ENCODE data around the gene LRRC19. TPM values are rescaled to one million over a fixed set of nuclear protein-coding genes. Genes with fewer than 3 reads are reported as not detected.

Gene LRRC19
- total RNA-seq, 2 experiments from 2014 or later, result not detected

DNA sequence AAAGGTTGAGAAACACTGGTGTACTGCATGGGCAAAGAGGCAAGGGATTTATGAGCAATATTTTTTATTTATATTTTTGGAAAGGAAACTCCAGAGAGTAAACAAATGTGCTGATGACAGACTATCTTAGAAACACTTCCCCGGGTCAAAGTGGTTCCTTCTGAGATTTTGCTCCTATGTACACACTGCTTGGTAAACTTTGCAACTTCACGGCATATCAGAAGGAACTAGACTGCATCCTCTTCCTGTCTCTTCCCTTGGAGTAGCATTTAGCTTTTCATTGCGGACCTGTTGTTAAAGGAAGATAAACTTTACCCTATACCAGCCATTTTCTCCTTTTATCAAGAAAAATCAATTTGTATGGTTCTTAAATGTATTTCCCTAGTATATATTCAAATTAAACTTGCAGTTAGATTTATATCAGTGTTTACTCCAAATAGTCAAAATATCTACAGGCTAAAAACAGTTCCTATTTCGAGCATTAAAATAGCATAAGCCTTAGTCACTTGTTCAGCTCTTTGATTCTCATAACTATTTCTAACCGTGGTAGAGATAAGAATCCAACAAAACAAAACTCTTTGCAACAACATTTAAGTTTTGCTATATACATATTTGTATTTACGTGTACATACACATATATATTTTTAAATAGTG, 48.0 kb upstream of the LRRC19 start:
- no peak overlapping the region for H3K27ac ChIP-seq (ENCODE audit: low read depth, low read length, poor library complexity, severe bottlenecking)
- no peaks in the 10 kb centered on the region for H4K20me1 ChIP-seq (ENCODE audit: insufficient read depth, low read length)
- no peak overlapping the region for H3K4me3 ChIP-seq (ENCODE audit: low read depth, low read length, poor library complexity, severe bottlenecking)
- POLR2A ChIA-PET, result no interaction called here
- H2AFZ ChIP-seq (ENCODE audit: low read length), result no peak overlapping the region
- intact Hi-C loops (cut with micrococcal nuclease; ENCODE audit: unreplicated experiment), result loop anchor here (2.0 kb wide), 1 partner anchor 19 kb away; no protein-coding TSS in a partner anchor
- no peaks in the 10 kb centered on the region for H3K79me2 ChIP-seq (ENCODE audit: insufficient read depth, low read depth, low read length)
- no peak for TF ChIP-seq EZH2phosphoT487 (IDR thresholded peaks at IDR 0.05; ENCODE audit: borderline replicate concordance, low read depth, low read length)
- TF ChIP-seq, protein P1, sequence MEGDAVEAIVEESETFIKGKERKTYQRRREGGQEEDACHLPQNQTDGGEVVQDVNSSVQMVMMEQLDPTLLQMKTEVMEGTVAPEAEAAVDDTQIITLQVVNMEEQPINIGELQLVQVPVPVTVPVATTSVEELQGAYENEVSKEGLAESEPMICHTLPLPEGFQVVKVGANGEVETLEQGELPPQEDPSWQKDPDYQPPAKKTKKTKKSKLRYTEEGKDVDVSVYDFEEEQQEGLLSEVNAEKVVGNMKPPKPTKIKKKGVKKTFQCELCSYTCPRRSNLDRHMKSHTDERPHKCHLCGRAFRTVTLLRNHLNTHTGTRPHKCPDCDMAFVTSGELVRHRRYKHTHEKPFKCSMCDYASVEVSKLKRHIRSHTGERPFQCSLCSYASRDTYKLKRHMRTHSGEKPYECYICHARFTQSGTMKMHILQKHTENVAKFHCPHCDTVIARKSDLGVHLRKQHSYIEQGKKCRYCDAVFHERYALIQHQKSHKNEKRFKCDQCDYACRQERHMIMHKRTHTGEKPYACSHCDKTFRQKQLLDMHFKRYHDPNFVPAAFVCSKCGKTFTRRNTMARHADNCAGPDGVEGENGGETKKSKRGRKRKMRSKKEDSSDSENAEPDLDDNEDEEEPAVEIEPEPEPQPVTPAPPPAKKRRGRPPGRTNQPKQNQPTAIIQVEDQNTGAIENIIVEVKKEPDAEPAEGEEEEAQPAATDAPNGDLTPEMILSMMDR (conservative IDR thresholded peaks at IDR 0.05; ENCODE audit: low read length), result no peak
- H3K9me3 ChIP-seq (ENCODE audit: low read length), result no peaks in the 10 kb centered on the region
- H3K36me3 ChIP-seq (ENCODE audit: insufficient read depth, low read length), result no peaks in the 10 kb centered on the region
- H3K9me2 ChIP-seq (ENCODE audit: insufficient read depth, low read length), result no peaks in the 10 kb centered on the region
- H3K4me2 ChIP-seq (ENCODE audit: low read length), result no peak overlapping the region
- BruUV-seq (replicated peaks), result no TSS peak
- DNase-seq (ENCODE audit: low spot score), result no peak
- CTCF ChIA-PET (ENCODE audit: unreplicated experiment), result no interaction called here
- no peaks in the 10 kb centered on the region for H3K4me1 ChIP-seq (ENCODE audit: insufficient read depth, low read length, poor library complexity, severe bottlenecking)

DNA sequence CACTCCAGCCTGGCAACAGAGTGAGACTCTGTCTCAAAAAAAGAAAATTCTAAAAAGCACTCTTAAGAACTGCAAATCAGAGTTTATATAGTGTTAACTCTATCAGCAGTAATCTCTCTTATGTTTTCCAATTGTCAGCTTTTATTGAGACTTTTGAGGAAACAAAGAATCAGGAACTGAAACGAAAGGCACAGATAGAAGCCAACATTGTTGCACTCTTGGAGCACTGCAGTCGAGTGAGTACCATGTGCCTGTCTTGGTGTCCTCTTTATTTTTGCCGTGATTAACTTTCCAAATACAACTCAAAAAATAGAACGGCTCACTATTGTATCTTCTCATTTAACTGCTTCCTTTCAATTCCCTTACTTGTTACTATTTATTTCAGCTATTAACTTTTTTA, 41.7 kb upstream of the LRRC19 start:
- no peaks in the 10 kb centered on the region for H4K20me1 ChIP-seq (ENCODE audit: insufficient read depth, low read length)
- no TSS peak for BruUV-seq (replicated peaks)
- DNase-seq (ENCODE audit: low spot score), result no peak
- H3K36me3 ChIP-seq (ENCODE audit: insufficient read depth, low read length), result no peaks in the 10 kb centered on the region
- H3K4me2 ChIP-seq (ENCODE audit: low read length), result no peak overlapping the region
- CTCF ChIA-PET (ENCODE audit: unreplicated experiment), result no interaction called here
- H3K4me3 ChIP-seq (ENCODE audit: low read depth, low read length, poor library complexity, severe bottlenecking), result no peak overlapping the region
- no peaks in the 10 kb centered on the region for H3K79me2 ChIP-seq (ENCODE audit: insufficient read depth, low read depth, low read length)
- POLR2A ChIA-PET, result interaction anchor here (0.7 kb wide), 1 partner anchor 279 kb away, joined by 3 read pairs; no protein-coding TSS in a partner anchor
- TF ChIP-seq, protein P1 (conservative IDR thresholded peaks at IDR 0.05; ENCODE audit: low read length), result no peak
- TF ChIP-seq EZH2phosphoT487 (IDR thresholded peaks at IDR 0.05; ENCODE audit: borderline replicate concordance, low read depth, low read length), result no peak
- H3K9me3 ChIP-seq (ENCODE audit: low read length), result no peaks in the 10 kb centered on the region
- no peaks in the 10 kb centered on the region for H3K4me1 ChIP-seq (ENCODE audit: insufficient read depth, low read length, poor library complexity, severe bottlenecking)
- H3K9me2 ChIP-seq (ENCODE audit: insufficient read depth, low read length), result no peaks in the 10 kb centered on the region
- H3K27ac ChIP-seq (ENCODE audit: low read depth, low read length, poor library complexity, severe bottlenecking), result no peak overlapping the region
- intact Hi-C loops (cut with micrococcal nuclease; ENCODE audit: unreplicated experiment), result no loop called here
- no peak overlapping the region for H2AFZ ChIP-seq (ENCODE audit: low read length)

DNA sequence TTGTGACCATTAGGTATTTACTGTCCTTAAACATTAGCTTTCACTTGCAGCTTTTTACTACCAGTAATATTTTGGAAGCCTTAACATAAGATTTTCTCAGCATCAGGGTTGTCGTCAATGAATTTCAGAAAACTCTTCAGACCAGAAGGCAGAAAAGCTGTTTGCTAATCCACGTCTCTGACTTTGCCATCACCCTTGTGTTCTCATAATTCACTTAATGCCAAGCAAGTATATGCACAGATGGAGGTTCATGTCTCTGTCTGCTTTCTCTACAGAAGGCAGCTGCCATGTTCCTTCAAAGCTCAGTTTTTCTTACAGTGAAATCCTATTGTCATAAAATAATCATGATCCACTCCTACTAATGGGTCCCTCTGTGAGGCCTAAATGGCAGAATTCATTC, 37.7 kb upstream of the LRRC19 start:
- no TSS peak for BruUV-seq (replicated peaks)
- no peaks in the 10 kb centered on the region for H3K79me2 ChIP-seq (ENCODE audit: insufficient read depth, low read depth, low read length)
- H2AFZ ChIP-seq (ENCODE audit: low read length), result no peak overlapping the region
- H3K4me1 ChIP-seq (ENCODE audit: insufficient read depth, low read length, poor library complexity, severe bottlenecking), result no peaks in the 10 kb centered on the region
- POLR2A ChIA-PET, result interaction anchor here (0.6 kb wide), 1 partner anchor 376 kb away, joined by 3 read pairs; no protein-coding TSS in a partner anchor
- CTCF ChIA-PET (ENCODE audit: unreplicated experiment), result no interaction called here
- no peaks in the 10 kb centered on the region for H3K9me2 ChIP-seq (ENCODE audit: insufficient read depth, low read length)
- intact Hi-C loops (cut with micrococcal nuclease; ENCODE audit: unreplicated experiment), result no loop called here
- H3K36me3 ChIP-seq (ENCODE audit: insufficient read depth, low read length), result no peaks in the 10 kb centered on the region
- no peak overlapping the region for H3K4me2 ChIP-seq (ENCODE audit: low read length)
- TF ChIP-seq, protein P1 (conservative IDR thresholded peaks at IDR 0.05; ENCODE audit: low read length), result no peak
- TF ChIP-seq EZH2phosphoT487 (IDR thresholded peaks at IDR 0.05; ENCODE audit: borderline replicate concordance, low read depth, low read length), result no peak
- H3K9me3 ChIP-seq (ENCODE audit: low read length), result no peaks in the 10 kb centered on the region
- H4K20me1 ChIP-seq (ENCODE audit: insufficient read depth, low read length), result no peaks in the 10 kb centered on the region
- no peak overlapping the region for H3K27ac ChIP-seq (ENCODE audit: low read depth, low read length, poor library complexity, severe bottlenecking)
- H3K4me3 ChIP-seq (ENCODE audit: low read depth, low read length, poor library complexity, severe bottlenecking), result no peak overlapping the region
- DNase-seq (ENCODE audit: low spot score), result no peak
